Lower leg skin (tissue), 4 donors: Measurements from ENCODE around the gene IL25. TPM values are rescaled to one million over a fixed set of nuclear protein-coding genes. Genes with fewer than 3 reads are reported as not detected.

ENCODE experiments used
- DNase-seq, 2 donors: peaks; one replicate each; pipeline ENCODE4 v3.0.0-alpha.2; 2019; ENCODE audit warnings: low spot score in 2 of 2
- H3K4me3 ChIP-seq: fragments of 200-600 bp; sonication (generic); 2 replicates; pipeline ENCODE4 v1.5.1; 2017; ENCODE audit warnings: mild to moderate bottlenecking, low read depth; ENCODE audit not compliant: poor library complexity, severe bottlenecking
- CTCF ChIP-seq, 3 donors: fragments of 450-650 bp; IDR thresholded peaks; one replicate each; pipeline ENCODE4 v1.5.1; 2016; ENCODE audit warnings: antibody characterized with exemption in 3 of 3, mild to moderate bottlenecking in 3 of 3, moderate library complexity in 2 of 3
- POLR2A ChIP-seq, 2 donors: fragments of 450-650 bp; IDR thresholded peaks; one replicate each; pipeline ENCODE4 v1.6.1; 2016 to 2017; ENCODE audit warnings: antibody characterized with exemption in 2 of 2, mild to moderate bottlenecking in 1 of 2, moderate library complexity in 1 of 2
- WGBS, 2 donors: methylation state at CpG; one replicate each; pipeline ENCODE4 v1.1.5; 2018; 5-methylcytosine and 5-hydroxymethylcytosine counted together
- intact Hi-C: fragments of 100-400 bp; cut with DNase I; formaldehyde crosslinking; loops from one replicate; pipeline ENCODE4 v1.15.0; 2023; ENCODE audit warnings: low total_unique reads
- total RNA-seq, 4 donors: library from RNA; depleted of rRNA; stranded (reverse); fragments of >200 nt; gene quantifications; one replicate each; pipeline ENCODE4 v1.1.0, GENCODE V29; 2016

The IL25 gene
- total RNA-seq, 4 donors from 2014 or later: not detected

GRCh38 chr14:23409475-23409874, 36.9 kb downstream of the IL25 start:
- intact Hi-C loops: loop anchor here (5.0 kb wide), 1 partner anchor 1052 kb away; no protein-coding TSS in a partner anchor
- no peak overlapping the region for H3K4me3 ChIP-seq
- 79 to 92% methylated on average over 2 of the region's 2 CpGs for WGBS, 2 donors
- DNase-seq: no peak
- no peak for TF ChIP-seq CTCF (IDR thresholded peaks at IDR 0.05)
- TF ChIP-seq POLR2A (IDR thresholded peaks at IDR 0.05): no peak

GRCh38 chr14:23409966-23410635, 37.5 kb downstream of the IL25 start:
- DNase-seq: no peak
- WGBS, 2 donors: 81 to 85% methylated on average over 12 to 14 of the region's 14 CpGs
- TF ChIP-seq POLR2A (IDR thresholded peaks at IDR 0.05) (no peak), CTCF (IDR thresholded peaks at IDR 0.05) (no peak)
- no peak overlapping the region for H3K4me3 ChIP-seq
- intact Hi-C loops: loop anchor here (5.0 kb wide), 1 partner anchor 1053 kb away; no protein-coding TSS in a partner anchor

- no peak overlapping the region for H3K4me3 ChIP-seq
- intact Hi-C loops: no loop called here
- TF ChIP-seq POLR2A (IDR thresholded peaks at IDR 0.05) (no peak), CTCF (IDR thresholded peaks at IDR 0.05) (no peak)
- 80 to 84% methylated on average over 14 of the region's 14 CpGs for WGBS, 2 donors
- no peak for DNase-seq
Measured at GRCh38 chr14:23411563-23412525, 39.2 kb downstream of the IL25 start.

- intact Hi-C loops: no loop called here
- H3K4me3 ChIP-seq: no peak overlapping the region
- no peak for DNase-seq
- TF ChIP-seq CTCF (IDR thresholded peaks at IDR 0.05) (no peak), POLR2A (IDR thresholded peaks at IDR 0.05) (no peak)
- WGBS, 2 donors: 88 to 92% methylated on average over 14 to 16 of the region's 16 CpGs
Measured at GRCh38 chr14:23413681-23414080, 41.1 kb downstream of the IL25 start.

GRCh38 chr14:23414254-23414653, 41.6 kb downstream of the IL25 start:
- 66 to 82% methylated on average over 3 of the region's 3 CpGs for WGBS, 2 donors
- no peak for DNase-seq
- H3K4me3 ChIP-seq: no peak overlapping the region
- TF ChIP-seq CTCF (IDR thresholded peaks at IDR 0.05) (no peak), POLR2A (IDR thresholded peaks at IDR 0.05) (no peak)
- intact Hi-C loops: no loop called here
